Ishikawa (cell line): ENCODE measurements around the gene EPYC.

ENCODE experiments used
- CEBPB ChIP-seq: IDR thresholded peaks from 2 replicates; pipeline ENCODE4 v1.6.1; 2012
- CREB1 ChIP-seq: IDR thresholded peaks from 2 replicates; pipeline ENCODE4 v1.6.1; 2012; ENCODE audit warnings: low read depth
- EGR1 ChIP-seq: IDR thresholded peaks from 2 replicates; pipeline ENCODE4 v1.6.1; 2012
- EP300 ChIP-seq: IDR thresholded peaks from 2 replicates; pipeline ENCODE4 v1.6.1; 2012; ENCODE audit warnings: borderline replicate concordance
- FOXM1 ChIP-seq: IDR thresholded peaks from 2 replicates; pipeline ENCODE4 v1.6.1; 2012; ENCODE audit warnings: low read depth, borderline replicate concordance
- MAX ChIP-seq: IDR thresholded peaks from 2 replicates; pipeline ENCODE4 v1.6.1; 2012
- NFIC ChIP-seq: IDR thresholded peaks from 2 replicates; pipeline ENCODE4 v1.6.1; 2012
- RAD21 ChIP-seq: IDR thresholded peaks from 2 replicates; pipeline ENCODE4 v1.6.1; 2012; ENCODE audit warnings: low read depth
- REST ChIP-seq: IDR thresholded peaks from 2 replicates; pipeline ENCODE4 v1.6.1; 2012; ENCODE audit warnings: low read depth, mild to moderate bottlenecking
- TAF1 ChIP-seq: IDR thresholded peaks from 2 replicates; pipeline ENCODE4 v1.6.1; 2012; ENCODE audit warnings: low read depth, mild to moderate bottlenecking
- TCF12 ChIP-seq: IDR thresholded peaks from 2 replicates; pipeline ENCODE4 v1.6.1; 2012; ENCODE audit warnings: low read depth
- TEAD4 ChIP-seq: IDR thresholded peaks from 2 replicates; pipeline ENCODE4 v1.6.1; 2012
- USF1 ChIP-seq: IDR thresholded peaks from 2 replicates; pipeline ENCODE4 v1.6.1; 2012
- YY1 ChIP-seq: IDR thresholded peaks from 2 replicates; pipeline ENCODE4 v1.6.1; 2012; ENCODE audit warnings: low read depth
- ZBTB7A ChIP-seq: IDR thresholded peaks from 2 replicates; pipeline ENCODE4 v1.6.1; 2012; ENCODE audit warnings: low read depth

Gene EPYC

GRCh38 chr12:90987101-90987500 is 17.7 kb downstream of the EPYC start:
- TF ChIP-seq CEBPB = no peak
- TF ChIP-seq CREB1 = no peak
- no peak for TF ChIP-seq ZBTB7A
- TF ChIP-seq REST = no peak
- no peak for TF ChIP-seq MAX
- TF ChIP-seq USF1 = no peak
- TF ChIP-seq EP300 = no peak
- TF ChIP-seq EGR1 = no peak
- TF ChIP-seq TEAD4 = no peak
- no peak for TF ChIP-seq TCF12
- TF ChIP-seq YY1 = no peak
- no peak for TF ChIP-seq NFIC
- no peak for TF ChIP-seq RAD21
- no peak for TF ChIP-seq TAF1
- TF ChIP-seq FOXM1 = no peak

- TF ChIP-seq FOXM1 = no peak
- no peak for TF ChIP-seq CREB1
- no peak for TF ChIP-seq TEAD4
- TF ChIP-seq REST = no peak
- no peak for TF ChIP-seq NFIC
- no peak for TF ChIP-seq EP300
- no peak for TF ChIP-seq TCF12
- TF ChIP-seq TAF1 = no peak
- TF ChIP-seq YY1 = no peak
- no peak for TF ChIP-seq RAD21
- no peak for TF ChIP-seq USF1
- TF ChIP-seq CEBPB = no peak
- TF ChIP-seq ZBTB7A = no peak
- TF ChIP-seq EGR1 = no peak
- no peak for TF ChIP-seq MAX
Observed at GRCh38 chr12:90984114-90984513, 20.7 kb downstream of the EPYC start.

GRCh38 chr12:90982170-90982569 is 22.6 kb downstream of the EPYC start:
- TF ChIP-seq EGR1 (no peak), YY1 (no peak), EP300 (no peak), USF1 (no peak), TCF12 (no peak), NFIC (no peak), TAF1 (no peak)

- no peak for TF ChIP-seq REST
- no peak for TF ChIP-seq CREB1
- TF ChIP-seq USF1 = no peak
- no peak for TF ChIP-seq NFIC
- no peak for TF ChIP-seq MAX
- TF ChIP-seq YY1 = no peak
- no peak for TF ChIP-seq TAF1
- no peak for TF ChIP-seq EGR1
- TF ChIP-seq EP300 = no peak
- TF ChIP-seq TCF12 = no peak
- TF ChIP-seq FOXM1 = no peak
- no peak for TF ChIP-seq RAD21
- TF ChIP-seq TEAD4 = no peak
- TF ChIP-seq ZBTB7A = no peak
- no peak for TF ChIP-seq CEBPB
Observed at GRCh38 chr12:90979951-90980350, 24.8 kb downstream of the EPYC start.
